ENCODE results near the gene CD86. TPM values are rescaled to one million over a fixed set of nuclear protein-coding genes. Genes with fewer than 3 reads are reported as not detected.

Gene CD86
- polyA plus RNA-seq, 1 experiment: not detected

- POLR2A ChIA-PET: no interaction called here
- DNase-seq (ENCODE audit: low read depth): no peak
- Histone ChIP-seq H3K4me3 (ENCODE audit: low read depth, low read length) (no peak overlapping the region), H3K36me3 (ENCODE audit: control insufficient read depth, insufficient read depth, low read length) (no peaks in the 10 kb centered on the region), H3K27me3 (ENCODE audit: control insufficient read depth, insufficient read depth, low read length) (no peaks in the 10 kb centered on the region)
- no peak for TF ChIP-seq CTCF (IDR thresholded peaks at IDR 0.05; ENCODE audit: insufficient read depth, low read depth, low read length)
- CTCF ChIA-PET: no interaction called here
Observed at GRCh38 chr3:122057671-122058070, 2.5 kb downstream of the CD86 start.

GRCh38 chr3:122058294-122058693, 3.1 kb downstream of the CD86 start:
- TF ChIP-seq CTCF (IDR thresholded peaks at IDR 0.05; ENCODE audit: insufficient read depth, low read depth, low read length): no peak
- no peaks in the 10 kb centered on the region for H3K27me3 ChIP-seq (ENCODE audit: control insufficient read depth, insufficient read depth, low read length)
- no peak for DNase-seq (ENCODE audit: low read depth)
- ChIA-PET CTCF (no interaction called here), POLR2A (no interaction called here)
- no peak overlapping the region for H3K4me3 ChIP-seq (ENCODE audit: low read depth, low read length)
- H3K36me3 ChIP-seq (ENCODE audit: control insufficient read depth, insufficient read depth, low read length): no peaks in the 10 kb centered on the region

- H3K4me3 ChIP-seq (ENCODE audit: low read depth, low read length): no peak overlapping the region
- CTCF ChIA-PET: no interaction called here
- TF ChIP-seq CTCF (IDR thresholded peaks at IDR 0.05; ENCODE audit: insufficient read depth, low read depth, low read length): no peak
- no peaks in the 10 kb centered on the region for H3K27me3 ChIP-seq (ENCODE audit: control insufficient read depth, insufficient read depth, low read length)
- no peaks in the 10 kb centered on the region for H3K36me3 ChIP-seq (ENCODE audit: control insufficient read depth, insufficient read depth, low read length)
- no peak for DNase-seq (ENCODE audit: low read depth)
- POLR2A ChIA-PET: no interaction called here
Observed at GRCh38 chr3:122060040-122060698, 5.0 kb downstream of the CD86 start.

GRCh38 chr3:122063908-122064307, 8.7 kb downstream of the CD86 start:
- ChIA-PET CTCF (interaction anchor here (0.8 kb wide), 1 partner anchor 9 kb away, joined by 3 read pairs; the partner anchor contains the start of gene CD86), POLR2A (no interaction called here)
- TF ChIP-seq CTCF (IDR thresholded peaks at IDR 0.05; ENCODE audit: insufficient read depth, low read depth, low read length): no peak
- DNase-seq (ENCODE audit: low read depth): no peak
- Histone ChIP-seq H3K27me3 (ENCODE audit: control insufficient read depth, insufficient read depth, low read length) (no peaks in the 10 kb centered on the region), H3K4me3 (ENCODE audit: low read depth, low read length) (no peak overlapping the region), H3K36me3 (ENCODE audit: control insufficient read depth, insufficient read depth, low read length) (no peaks in the 10 kb centered on the region)

GRCh38 chr3:122064326-122064725, 9.2 kb downstream of the CD86 start:
- H3K36me3 ChIP-seq (ENCODE audit: control insufficient read depth, insufficient read depth, low read length): no peaks in the 10 kb centered on the region
- no peak for TF ChIP-seq CTCF (IDR thresholded peaks at IDR 0.05; ENCODE audit: insufficient read depth, low read depth, low read length)
- no peaks in the 10 kb centered on the region for H3K27me3 ChIP-seq (ENCODE audit: control insufficient read depth, insufficient read depth, low read length)
- ChIA-PET POLR2A (no interaction called here), CTCF (interaction anchor here (0.8 kb wide), 1 partner anchor 9 kb away, joined by 3 read pairs; the partner anchor contains the start of gene CD86)
- H3K4me3 ChIP-seq (ENCODE audit: low read depth, low read length): no peak overlapping the region
- DNase-seq (ENCODE audit: low read depth): no peak
